Neural crest cell (in vitro differentiated cells): Measurements from ENCODE around the gene SNX14. TPM values are rescaled to one million over a fixed set of nuclear protein-coding genes. Genes with fewer than 3 reads are reported as not detected.
A peak's percentile ranks its signal among the peaks of the same experiment; 100 is the strongest.

Experiments used
- DNase-seq: peaks from one replicate; pipeline ENCODE4 v3.0.0; 2021; ENCODE audit warnings: low read depth, mixed read lengths, low spot score
- H3K27ac Mint-ChIP-seq: one replicate; pipeline ENCODE4 v1.8.0; 2021; ENCODE audit warnings: mild to moderate bottlenecking, mixed read lengths; ENCODE audit not compliant: unreplicated experiment
- H3K27me3 Mint-ChIP-seq: 2 replicates; pipeline ENCODE4 v1.8.0; 2021; ENCODE audit warnings: low read depth, mild to moderate bottlenecking, mixed read lengths
- H3K36me3 Mint-ChIP-seq: 2 replicates; pipeline ENCODE4 v1.8.0; 2021; ENCODE audit warnings: low read depth, mild to moderate bottlenecking, mixed read lengths
- H3K4me1 Mint-ChIP-seq: 2 replicates; pipeline ENCODE4 v1.8.0; 2021; ENCODE audit warnings: mixed read lengths
- H3K4me3 Mint-ChIP-seq: one replicate; pipeline ENCODE4 v1.8.0; 2021; ENCODE audit warnings: mild to moderate bottlenecking, mixed read lengths
- H3K9me3 Mint-ChIP-seq: 2 replicates; pipeline ENCODE4 v1.8.0; 2021; ENCODE audit warnings: mixed read lengths
- long read RNA-seq: library from polyadenylated mRNA; unstranded; transcript quantifications from one replicate; pipeline ENCODE4 v2.0.0, GENCODE V29; 2020
- total RNA-seq: library from RNA; stranded (reverse); gene quantifications from 2 replicates; pipeline ENCODE4 v1.2.1, GENCODE V29; 2021
- TF ChIP-seq, protein P1 (sequence below): fragments of 200-600 bp; sonication (generic); conservative IDR thresholded peaks from 2 replicates; pipeline ENCODE4 v1.5.0; 2021; ENCODE audit warnings: antibody characterized with exemption, mild to moderate bottlenecking

SNX14 gene, protein sequence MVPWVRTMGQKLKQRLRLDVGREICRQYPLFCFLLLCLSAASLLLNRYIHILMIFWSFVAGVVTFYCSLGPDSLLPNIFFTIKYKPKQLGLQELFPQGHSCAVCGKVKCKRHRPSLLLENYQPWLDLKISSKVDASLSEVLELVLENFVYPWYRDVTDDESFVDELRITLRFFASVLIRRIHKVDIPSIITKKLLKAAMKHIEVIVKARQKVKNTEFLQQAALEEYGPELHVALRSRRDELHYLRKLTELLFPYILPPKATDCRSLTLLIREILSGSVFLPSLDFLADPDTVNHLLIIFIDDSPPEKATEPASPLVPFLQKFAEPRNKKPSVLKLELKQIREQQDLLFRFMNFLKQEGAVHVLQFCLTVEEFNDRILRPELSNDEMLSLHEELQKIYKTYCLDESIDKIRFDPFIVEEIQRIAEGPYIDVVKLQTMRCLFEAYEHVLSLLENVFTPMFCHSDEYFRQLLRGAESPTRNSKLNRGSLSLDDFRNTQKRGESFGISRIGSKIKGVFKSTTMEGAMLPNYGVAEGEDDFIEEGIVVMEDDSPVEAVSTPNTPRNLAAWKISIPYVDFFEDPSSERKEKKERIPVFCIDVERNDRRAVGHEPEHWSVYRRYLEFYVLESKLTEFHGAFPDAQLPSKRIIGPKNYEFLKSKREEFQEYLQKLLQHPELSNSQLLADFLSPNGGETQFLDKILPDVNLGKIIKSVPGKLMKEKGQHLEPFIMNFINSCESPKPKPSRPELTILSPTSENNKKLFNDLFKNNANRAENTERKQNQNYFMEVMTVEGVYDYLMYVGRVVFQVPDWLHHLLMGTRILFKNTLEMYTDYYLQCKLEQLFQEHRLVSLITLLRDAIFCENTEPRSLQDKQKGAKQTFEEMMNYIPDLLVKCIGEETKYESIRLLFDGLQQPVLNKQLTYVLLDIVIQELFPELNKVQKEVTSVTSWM
- 54.1 and 56.4 TPM in 2 replicates for total RNA-seq
- long read RNA-seq, transcript SNX14-201 (29 exons, 3,486 nt): major isoform, 27 of 113 reads
- long read RNA-seq, transcript SNX14-203 (28 exons, 3,111 nt): minor isoform, 6 of 113 reads
- long read RNA-seq, partial matches to known transcripts: 27 of 113 reads
- long read RNA-seq, other reads (novel, unspliced or antisense): 51 of 113 reads

GRCh38 chr6:85593438-85594196, at the start of gene SNX14:
Gene SNX14 (minus strand): TSS chr6:85593858. CDS start chr6:85593718, 140 bp downstream.
- Mint-ChIP-seq H3K4me1 (peaks cover 24% of the 10 kb centered on the region), H3K27ac (peak within 1 kb of the TSS; percentile 97), H3K36me3 (peaks cover 18% of the 10 kb centered on the region), H3K9me3 (no peaks in the 10 kb centered on the region), H3K4me3 (peak within 1 kb of the TSS; percentile 98), H3K27me3 (peaks cover 3% of the 10 kb centered on the region)
- DNase-seq: peak; percentile 79
- TF ChIP-seq, protein P1, sequence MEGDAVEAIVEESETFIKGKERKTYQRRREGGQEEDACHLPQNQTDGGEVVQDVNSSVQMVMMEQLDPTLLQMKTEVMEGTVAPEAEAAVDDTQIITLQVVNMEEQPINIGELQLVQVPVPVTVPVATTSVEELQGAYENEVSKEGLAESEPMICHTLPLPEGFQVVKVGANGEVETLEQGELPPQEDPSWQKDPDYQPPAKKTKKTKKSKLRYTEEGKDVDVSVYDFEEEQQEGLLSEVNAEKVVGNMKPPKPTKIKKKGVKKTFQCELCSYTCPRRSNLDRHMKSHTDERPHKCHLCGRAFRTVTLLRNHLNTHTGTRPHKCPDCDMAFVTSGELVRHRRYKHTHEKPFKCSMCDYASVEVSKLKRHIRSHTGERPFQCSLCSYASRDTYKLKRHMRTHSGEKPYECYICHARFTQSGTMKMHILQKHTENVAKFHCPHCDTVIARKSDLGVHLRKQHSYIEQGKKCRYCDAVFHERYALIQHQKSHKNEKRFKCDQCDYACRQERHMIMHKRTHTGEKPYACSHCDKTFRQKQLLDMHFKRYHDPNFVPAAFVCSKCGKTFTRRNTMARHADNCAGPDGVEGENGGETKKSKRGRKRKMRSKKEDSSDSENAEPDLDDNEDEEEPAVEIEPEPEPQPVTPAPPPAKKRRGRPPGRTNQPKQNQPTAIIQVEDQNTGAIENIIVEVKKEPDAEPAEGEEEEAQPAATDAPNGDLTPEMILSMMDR: peak; percentile 20

DNA sequence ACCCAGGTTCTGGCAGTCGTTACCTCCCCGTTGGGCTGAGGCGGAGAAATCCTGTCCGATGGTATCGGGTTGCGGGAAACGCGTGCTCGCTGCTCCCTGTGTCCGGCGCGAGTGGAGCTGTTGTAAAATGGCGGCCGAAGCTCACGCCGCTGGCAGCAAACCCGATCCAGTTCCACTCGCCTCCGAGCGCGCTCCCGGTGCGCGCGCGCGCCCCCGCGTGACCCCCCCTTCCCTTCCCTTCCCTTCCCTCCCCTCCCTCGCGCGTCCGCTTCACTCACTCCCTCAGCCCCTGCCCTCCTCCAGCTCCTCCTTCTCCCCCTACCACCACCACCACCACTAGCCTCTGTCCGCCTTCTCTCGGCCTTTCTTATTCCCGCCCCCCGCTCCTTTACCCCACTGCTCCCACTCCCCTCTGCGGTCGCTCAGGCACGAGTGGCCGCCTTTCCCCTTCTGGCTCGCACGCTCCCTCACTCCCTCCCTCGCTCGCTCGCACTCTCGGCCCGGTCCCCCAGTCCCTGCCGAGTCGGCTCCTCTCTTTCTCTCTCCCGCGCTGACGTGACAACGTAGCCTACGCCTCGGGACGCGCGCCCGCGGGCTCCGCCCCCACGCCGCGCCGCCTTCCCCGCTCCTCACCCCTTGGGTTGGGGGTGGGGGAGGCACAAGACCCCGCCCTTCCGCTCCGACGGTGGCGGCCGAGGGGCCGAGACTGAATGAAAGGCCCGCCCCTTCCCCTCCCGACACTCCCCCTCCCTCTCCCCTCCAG, 49.3 kb upstream of the SNX14 start, which contains the start of gene SYNCRIP:
Gene SYNCRIP (minus strand): TSS at position 113 of the 763 bp plus-strand sequence. CDS start 1,447 bp downstream, outside the sequence.
- peaks cover 50% of the 10 kb centered on the region for H3K4me1 Mint-ChIP-seq
- peaks cover 2% of the 10 kb centered on the region for H3K9me3 Mint-ChIP-seq
- H3K36me3 Mint-ChIP-seq: peaks cover 32% of the 10 kb centered on the region
- TF ChIP-seq, protein P1: no peak
- H3K4me3 Mint-ChIP-seq: peak within 1 kb of the TSS; percentile 94
- peak within 1 kb of the TSS; percentile 99 for H3K27ac Mint-ChIP-seq
- no peaks in the 10 kb centered on the region for H3K27me3 Mint-ChIP-seq
- peak; percentile 94 for DNase-seq

DNA sequence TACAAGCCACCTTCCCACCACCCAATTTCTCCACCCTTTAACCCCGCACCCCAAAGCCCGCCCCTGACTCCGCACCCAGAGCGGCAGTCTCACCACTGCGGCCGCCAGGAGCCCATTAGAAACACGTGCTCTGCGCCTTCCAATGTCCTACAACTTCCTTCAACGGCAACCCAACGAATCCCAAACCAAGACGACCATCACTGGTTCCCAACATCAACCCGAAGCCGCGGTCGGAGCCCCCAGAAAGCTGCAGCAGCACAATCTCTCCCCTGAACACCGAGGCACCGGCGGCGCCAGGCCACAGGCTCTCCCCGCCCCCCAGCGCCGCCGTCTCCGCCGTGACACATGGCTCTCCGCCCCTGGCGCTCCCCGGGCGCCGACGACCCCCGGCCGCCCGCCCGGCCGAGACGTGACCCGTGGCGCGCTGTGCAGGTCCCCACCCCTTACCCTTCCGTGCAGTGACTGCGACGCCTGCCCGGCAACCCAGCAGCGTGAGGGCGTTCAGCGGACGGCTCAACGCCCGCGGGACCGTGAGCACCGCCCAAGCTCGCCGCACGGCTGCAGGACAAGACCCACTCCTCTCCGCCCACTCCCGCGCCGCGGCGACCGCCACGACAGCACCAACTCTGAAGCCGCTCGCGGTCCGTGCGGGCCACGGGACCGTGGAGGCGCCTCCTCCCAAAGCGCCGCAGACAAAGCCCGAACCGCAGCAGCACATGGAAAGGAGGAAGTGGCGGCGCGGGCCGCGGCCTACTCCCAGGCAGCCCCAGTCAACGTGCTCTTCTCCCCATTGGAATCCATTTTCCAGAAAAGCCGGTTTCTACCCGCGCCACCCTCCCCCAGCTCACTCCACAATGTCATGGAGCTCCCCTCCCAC, 48.5 kb upstream of the SNX14 start:
- H3K27ac Mint-ChIP-seq: peak overlapping the region; percentile 99
- peak; percentile 9 for DNase-seq
- H3K4me3 Mint-ChIP-seq: peak overlapping the region; percentile 94
- H3K36me3 Mint-ChIP-seq: peaks cover 37% of the 10 kb centered on the region
- TF ChIP-seq, protein P1: peak; percentile 21
- no peaks in the 10 kb centered on the region for H3K27me3 Mint-ChIP-seq
- H3K9me3 Mint-ChIP-seq: no peaks in the 10 kb centered on the region
- peaks cover 57% of the 10 kb centered on the region for H3K4me1 Mint-ChIP-seq

DNA sequence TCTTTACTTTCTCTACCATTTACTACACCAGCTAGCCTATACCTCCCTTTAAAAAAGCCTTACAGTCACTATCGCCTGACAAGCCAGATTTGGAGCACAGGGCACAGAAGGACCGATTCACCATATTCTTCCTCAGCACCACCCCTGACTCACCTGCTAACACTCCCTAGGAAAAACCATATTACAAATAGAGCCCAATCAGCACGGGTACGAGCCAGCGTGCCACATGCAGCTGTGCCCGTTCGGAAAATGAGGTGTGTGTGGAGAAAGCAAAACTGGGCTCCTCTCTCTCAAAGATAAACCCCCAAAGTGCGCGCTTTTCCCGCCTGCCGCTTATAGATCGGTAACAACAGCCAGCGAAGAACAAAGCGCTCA, 47.9 kb upstream of the SNX14 start:
- TF ChIP-seq, protein P1: no peak
- Mint-ChIP-seq H3K4me3 (peak overlapping the region; percentile 94), H3K4me1 (peaks cover 60% of the 10 kb centered on the region), H3K36me3 (peaks cover 41% of the 10 kb centered on the region), H3K27ac (peak overlapping the region; percentile 99), H3K9me3 (no peaks in the 10 kb centered on the region), H3K27me3 (no peaks in the 10 kb centered on the region)
- DNase-seq: no peak
